ENCODE results near the gene GABRB1. TPM values are rescaled to one million over a fixed set of nuclear protein-coding genes. Genes with fewer than 3 reads are reported as not detected.
"Not testable (repeated sequence)": the region's sequence is repeated elsewhere in the genome, so short reads cannot be mapped to it uniquely, and the experiment has no call there.

GABRB1 gene
- total and polyA plus RNA-seq, 8 donors, result 0.17 to 0.48 (median 0.32) TPM; not detected in 4

DNA sequence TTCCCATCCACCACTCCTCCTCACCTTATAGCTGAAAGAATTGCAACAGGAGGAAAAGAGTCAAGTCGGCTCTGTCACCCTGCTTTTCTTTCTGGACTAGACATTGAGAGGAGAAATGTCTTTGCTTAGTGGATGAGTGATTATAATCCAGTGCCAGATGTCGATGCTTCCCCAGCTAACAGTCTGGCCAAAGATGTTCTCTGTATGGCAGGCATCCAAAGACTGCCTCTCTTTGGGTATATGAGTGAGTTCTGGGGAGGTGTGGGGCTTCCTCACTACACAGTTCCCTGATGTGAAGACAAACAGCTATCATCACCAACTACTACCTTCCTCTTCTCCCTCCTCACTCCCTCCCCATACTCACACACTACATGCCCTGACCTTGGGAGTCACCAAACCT is 341.2 kb downstream of the GABRB1 start:
- H3K27me3 ChIP-seq, result no peaks in the 10 kb centered on the region
- no peaks in the 10 kb centered on the region for H3K36me3 ChIP-seq
- no peaks in the 10 kb centered on the region for H3K4me1 ChIP-seq
- no peak for DNase-seq
- TF ChIP-seq, protein P1, sequence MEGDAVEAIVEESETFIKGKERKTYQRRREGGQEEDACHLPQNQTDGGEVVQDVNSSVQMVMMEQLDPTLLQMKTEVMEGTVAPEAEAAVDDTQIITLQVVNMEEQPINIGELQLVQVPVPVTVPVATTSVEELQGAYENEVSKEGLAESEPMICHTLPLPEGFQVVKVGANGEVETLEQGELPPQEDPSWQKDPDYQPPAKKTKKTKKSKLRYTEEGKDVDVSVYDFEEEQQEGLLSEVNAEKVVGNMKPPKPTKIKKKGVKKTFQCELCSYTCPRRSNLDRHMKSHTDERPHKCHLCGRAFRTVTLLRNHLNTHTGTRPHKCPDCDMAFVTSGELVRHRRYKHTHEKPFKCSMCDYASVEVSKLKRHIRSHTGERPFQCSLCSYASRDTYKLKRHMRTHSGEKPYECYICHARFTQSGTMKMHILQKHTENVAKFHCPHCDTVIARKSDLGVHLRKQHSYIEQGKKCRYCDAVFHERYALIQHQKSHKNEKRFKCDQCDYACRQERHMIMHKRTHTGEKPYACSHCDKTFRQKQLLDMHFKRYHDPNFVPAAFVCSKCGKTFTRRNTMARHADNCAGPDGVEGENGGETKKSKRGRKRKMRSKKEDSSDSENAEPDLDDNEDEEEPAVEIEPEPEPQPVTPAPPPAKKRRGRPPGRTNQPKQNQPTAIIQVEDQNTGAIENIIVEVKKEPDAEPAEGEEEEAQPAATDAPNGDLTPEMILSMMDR (IDR thresholded peaks at IDR 0.05), result no peak
- intact Hi-C loops (cut with DNase I), result no loop called here
- no peak overlapping the region for H3K4me3 ChIP-seq
- no peak for ATAC-seq
- H3K27ac ChIP-seq, result no peak overlapping the region
- no peaks in the 10 kb centered on the region for H3K9me3 ChIP-seq

DNA sequence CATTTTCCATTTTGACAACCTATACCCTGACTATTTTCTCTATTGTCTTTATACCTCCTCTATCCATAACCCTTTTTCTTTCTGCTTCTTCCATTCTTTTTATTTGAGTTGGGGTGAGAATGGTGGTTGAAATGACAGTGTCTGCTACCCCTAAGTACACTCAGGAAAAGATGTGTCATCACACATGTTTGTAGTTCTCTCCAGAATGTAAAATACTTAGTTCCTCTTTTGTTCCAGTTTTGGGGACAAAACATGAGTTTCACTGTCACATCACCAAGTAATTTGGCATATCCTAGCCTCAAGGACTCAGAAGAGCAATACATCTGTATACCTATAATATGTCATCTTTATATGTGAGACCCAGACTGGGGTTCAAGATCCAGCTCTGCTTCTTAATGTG is 341.8 kb downstream of the GABRB1 start:
- H3K9me3 ChIP-seq, result no peaks in the 10 kb centered on the region
- TF ChIP-seq, protein P1 (IDR thresholded peaks at IDR 0.05), result no peak
- no peaks in the 10 kb centered on the region for H3K4me1 ChIP-seq
- no peak overlapping the region for H3K27ac ChIP-seq
- no peaks in the 10 kb centered on the region for H3K36me3 ChIP-seq
- ATAC-seq (no peak), DNase-seq (no peak)
- intact Hi-C loops (cut with DNase I), result no loop called here
- no peak overlapping the region for H3K4me3 ChIP-seq
- no peaks in the 10 kb centered on the region for H3K27me3 ChIP-seq

DNA sequence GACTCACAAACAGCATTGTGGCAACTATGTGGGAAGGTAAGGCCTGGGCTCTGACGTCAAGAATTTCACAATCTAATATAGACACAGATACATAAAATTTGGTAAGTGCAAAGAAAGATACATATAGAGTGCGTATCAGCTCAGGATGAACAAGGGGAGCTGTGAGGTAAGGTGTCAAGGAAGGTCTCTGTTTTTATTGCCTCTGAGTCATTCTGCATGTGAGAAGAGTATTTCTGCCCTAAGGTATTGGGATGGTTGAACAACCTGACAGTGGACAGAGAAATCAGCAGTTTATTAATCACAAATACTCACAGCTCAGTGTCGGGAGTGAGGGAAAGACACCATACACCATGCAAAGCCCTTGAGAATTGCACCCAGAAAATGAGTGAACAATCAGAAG is 342.3 kb downstream of the GABRB1 start:
- TF ChIP-seq, protein P1 (IDR thresholded peaks at IDR 0.05), result no peak
- H3K4me3 ChIP-seq, result no peak overlapping the region
- H3K36me3 ChIP-seq, result no peaks in the 10 kb centered on the region
- H3K9me3 ChIP-seq, result no peaks in the 10 kb centered on the region
- H3K27me3 ChIP-seq, result no peaks in the 10 kb centered on the region
- ATAC-seq (no peak), DNase-seq (no peak)
- no peak overlapping the region for H3K27ac ChIP-seq
- H3K4me1 ChIP-seq, result no peaks in the 10 kb centered on the region
- intact Hi-C loops (cut with DNase I), result no loop called here

DNA sequence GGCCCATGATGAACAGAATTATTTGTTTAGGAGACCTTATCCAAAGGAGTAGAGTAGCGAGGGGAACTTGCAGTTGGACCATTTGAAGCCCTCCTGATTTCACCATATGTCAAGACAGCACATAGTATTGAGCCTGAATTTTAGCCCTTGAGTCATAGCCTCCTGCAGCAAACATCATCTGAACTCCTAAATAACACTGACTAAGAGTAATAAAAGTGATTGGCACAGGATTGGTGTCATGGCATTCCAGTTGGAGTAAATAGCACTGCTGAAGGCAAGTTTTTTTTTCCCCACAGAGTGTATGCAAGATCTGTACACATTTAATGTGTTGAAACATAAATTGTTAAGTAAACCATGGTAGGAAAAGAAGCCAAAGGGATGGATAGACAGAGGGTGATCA is 343.1 kb downstream of the GABRB1 start:
- DNase-seq (no peak), ATAC-seq (no peak)
- H3K4me1 ChIP-seq, result no peaks in the 10 kb centered on the region
- TF ChIP-seq, protein P1 (IDR thresholded peaks at IDR 0.05), result no peak
- H3K27ac ChIP-seq, result no peak overlapping the region
- no peak overlapping the region for H3K4me3 ChIP-seq
- intact Hi-C loops (cut with DNase I), result no loop called here
- H3K36me3 ChIP-seq, result no peaks in the 10 kb centered on the region
- no peaks in the 10 kb centered on the region for H3K9me3 ChIP-seq
- no peaks in the 10 kb centered on the region for H3K27me3 ChIP-seq

DNA sequence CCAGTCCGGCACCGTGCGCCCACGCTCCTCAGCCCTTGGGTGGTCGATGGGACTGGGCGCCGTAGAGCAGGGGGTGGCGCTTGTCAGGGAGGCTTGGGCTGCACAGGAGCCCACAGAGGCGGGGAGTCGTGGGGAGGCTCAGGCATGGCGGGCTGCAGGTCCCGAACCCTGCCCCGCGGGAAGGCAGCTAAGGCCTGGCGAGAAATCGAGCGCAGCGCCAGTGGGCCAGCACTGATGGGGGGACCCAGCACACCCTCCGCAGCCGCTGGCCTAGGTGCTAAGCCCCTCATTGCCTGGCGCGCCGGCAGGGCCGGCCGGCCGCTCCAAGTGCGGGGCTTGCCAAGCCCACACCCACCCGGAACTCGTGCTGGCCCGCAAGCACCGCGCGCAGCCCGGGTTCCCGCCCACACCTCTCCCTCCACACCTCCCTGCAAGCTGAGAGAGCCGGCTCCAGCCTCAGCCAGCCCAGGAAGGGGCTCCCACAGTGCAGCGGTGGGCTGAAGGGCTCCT is 346.7 kb downstream of the GABRB1 start:
- H3K4me3 ChIP-seq; H3K27me3 ChIP-seq; H3K27ac ChIP-seq; intact Hi-C loops (cut with DNase I); H3K36me3 ChIP-seq; H3K4me1 ChIP-seq; ATAC-seq; H3K9me3 ChIP-seq: not testable (repeated sequence)
- peak in 1 of 4 donors; percentile 69 for DNase-seq

DNA sequence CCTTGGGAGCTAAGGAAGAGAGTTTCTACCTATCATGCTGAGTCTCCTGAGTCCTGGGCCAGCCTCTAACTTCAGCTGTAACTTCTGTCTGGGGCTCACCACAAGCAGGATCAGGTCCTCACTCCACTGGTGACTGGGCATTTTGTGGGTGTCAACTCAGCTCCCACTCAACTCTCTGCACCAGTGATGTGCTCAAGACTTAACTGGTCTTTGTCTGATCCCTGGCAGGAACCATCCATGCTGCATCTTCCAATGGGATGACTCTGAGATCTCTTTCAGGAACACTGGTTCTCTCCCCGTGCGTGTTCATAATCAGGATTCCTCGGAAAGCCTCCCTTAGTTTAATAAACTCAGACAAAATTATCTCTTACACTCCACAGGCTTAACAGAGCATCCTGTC is 349.8 kb downstream of the GABRB1 start:
- Histone ChIP-seq H3K4me1 (no peaks in the 10 kb centered on the region), H3K27ac (no peak overlapping the region), H3K4me3 (no peak overlapping the region), H3K9me3 (no peaks in the 10 kb centered on the region), H3K36me3 (no peaks in the 10 kb centered on the region), H3K27me3 (no peaks in the 10 kb centered on the region)
- DNase-seq (no peak), ATAC-seq (no peak)
- TF ChIP-seq, protein P1 (IDR thresholded peaks at IDR 0.05), result no peak
- intact Hi-C loops (cut with DNase I), result loop anchor here in 1 of 2 donors (5.0 to 10.0 kb wide), 2 partner anchors 446 to 534 kb away; no protein-coding TSS in a partner anchor

All from left lung (tissue), 10 donors.